ENCODE measurements around the gene PKD2L1. TPM values are rescaled to one million over a fixed set of nuclear protein-coding genes. Genes with fewer than 3 reads are reported as not detected.

The PKD2L1 gene
- total and polyA plus RNA-seq, 10 of the 15 experiments (the other 5 are each of a cell fraction or from before 2014, with no cell fraction given), result 0.05 to 0.17 (median 0.08) TPM; not detected in 6

DNA sequence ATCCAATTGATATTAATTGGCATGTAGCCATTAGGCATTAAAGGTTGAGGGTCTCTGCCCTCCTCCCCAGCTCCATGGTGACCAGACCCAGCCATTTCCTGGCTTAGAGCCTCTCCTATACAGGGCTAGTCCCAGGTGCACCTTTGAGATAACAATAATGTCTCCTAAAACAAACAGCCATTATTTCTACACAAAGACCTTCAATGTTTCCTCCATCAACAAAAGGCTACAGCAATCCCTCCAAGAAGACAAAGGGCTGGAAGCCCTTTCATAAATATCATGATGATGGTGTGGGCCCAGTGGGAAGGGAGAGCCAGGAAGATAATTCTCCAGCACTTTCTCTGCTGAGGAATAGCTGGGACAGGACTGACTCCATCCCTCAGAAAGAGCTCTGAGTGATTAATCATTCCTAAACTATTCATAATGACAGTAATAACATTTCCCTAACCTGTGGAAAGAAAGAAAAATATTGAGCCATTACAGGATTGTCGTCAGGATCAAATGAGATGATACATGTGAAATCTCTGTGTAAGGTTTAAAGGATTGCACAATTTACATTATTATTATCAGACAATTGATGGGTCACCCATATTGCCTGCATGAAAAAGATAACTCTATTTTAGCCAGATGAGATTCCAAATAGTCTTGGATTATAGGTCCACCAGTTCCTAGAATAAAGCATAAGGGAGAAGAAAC, 10.2 kb downstream of the PKD2L1 start:
- RAD21 ChIA-PET (ENCODE audit: unreplicated experiment), result no interaction called here
- Histone ChIP-seq H3K4me3 (no peak overlapping the region), H3K27me3 (replicated peaks in 1 of 2; ENCODE audit: control insufficient read depth in 2 of 2, insufficient read depth in 2 of 2, low read length in 1 of 2) (no peaks in the 10 kb centered on the region; a peak in 2 of 4 replicates), H3K79me2 (ENCODE audit: control insufficient read depth, insufficient read depth, low read length) (no peaks in the 10 kb centered on the region), H4K20me1 (ENCODE audit: control insufficient read depth, insufficient read depth) (no peaks in the 10 kb centered on the region), H3K9me3 (replicated peaks; ENCODE audit: control insufficient read depth, insufficient read depth, low read length) (no peaks in the 10 kb centered on the region), H2AFZ (ENCODE audit: control insufficient read depth, low read depth, low read length) (no peak overlapping the region), H3K4me1 (ENCODE audit: control insufficient read depth, insufficient read depth, low read length) (no peaks in the 10 kb centered on the region), H3K9ac (ENCODE audit: control insufficient read depth, insufficient read depth, low read length) (no peak overlapping the region), H3K27ac (ENCODE audit: control insufficient read depth, insufficient read depth) (no peak overlapping the region), H3K4me2 (ENCODE audit: control insufficient read depth, insufficient read depth) (no peak overlapping the region), H3K36me3 (ENCODE audit: control insufficient read depth in 2 of 2, insufficient read depth in 2 of 2, low read length in 1 of 2) (no peaks in the 10 kb centered on the region)
- BruUV-seq (replicated peaks), result no TSS peak
- intact Hi-C loops (cut with micrococcal nuclease; ENCODE audit: unreplicated experiment) (no loop called here), in situ Hi-C loops (cut with MboI) (no loop called here)
- ATAC-seq (no peak), FAIRE-seq (no peak), DNase-seq (ENCODE audit: low read depth, low spot score) (no peak)
- SMC1A ChIA-PET (ENCODE audit: uncharacterized antibody, unreplicated experiment), result no interaction called here
- CTCF ChIA-PET, result no interaction called here
- WGBS (ENCODE audit: insufficient coverage, insufficient replicate concordance, low lambda C conversion rate, missing lambda C conversion rate), result 0% methylated on average over 1 of the region's 1 CpG
- POLR2A ChIA-PET, result no interaction called here
- TF ChIP-seq, protein P1, sequence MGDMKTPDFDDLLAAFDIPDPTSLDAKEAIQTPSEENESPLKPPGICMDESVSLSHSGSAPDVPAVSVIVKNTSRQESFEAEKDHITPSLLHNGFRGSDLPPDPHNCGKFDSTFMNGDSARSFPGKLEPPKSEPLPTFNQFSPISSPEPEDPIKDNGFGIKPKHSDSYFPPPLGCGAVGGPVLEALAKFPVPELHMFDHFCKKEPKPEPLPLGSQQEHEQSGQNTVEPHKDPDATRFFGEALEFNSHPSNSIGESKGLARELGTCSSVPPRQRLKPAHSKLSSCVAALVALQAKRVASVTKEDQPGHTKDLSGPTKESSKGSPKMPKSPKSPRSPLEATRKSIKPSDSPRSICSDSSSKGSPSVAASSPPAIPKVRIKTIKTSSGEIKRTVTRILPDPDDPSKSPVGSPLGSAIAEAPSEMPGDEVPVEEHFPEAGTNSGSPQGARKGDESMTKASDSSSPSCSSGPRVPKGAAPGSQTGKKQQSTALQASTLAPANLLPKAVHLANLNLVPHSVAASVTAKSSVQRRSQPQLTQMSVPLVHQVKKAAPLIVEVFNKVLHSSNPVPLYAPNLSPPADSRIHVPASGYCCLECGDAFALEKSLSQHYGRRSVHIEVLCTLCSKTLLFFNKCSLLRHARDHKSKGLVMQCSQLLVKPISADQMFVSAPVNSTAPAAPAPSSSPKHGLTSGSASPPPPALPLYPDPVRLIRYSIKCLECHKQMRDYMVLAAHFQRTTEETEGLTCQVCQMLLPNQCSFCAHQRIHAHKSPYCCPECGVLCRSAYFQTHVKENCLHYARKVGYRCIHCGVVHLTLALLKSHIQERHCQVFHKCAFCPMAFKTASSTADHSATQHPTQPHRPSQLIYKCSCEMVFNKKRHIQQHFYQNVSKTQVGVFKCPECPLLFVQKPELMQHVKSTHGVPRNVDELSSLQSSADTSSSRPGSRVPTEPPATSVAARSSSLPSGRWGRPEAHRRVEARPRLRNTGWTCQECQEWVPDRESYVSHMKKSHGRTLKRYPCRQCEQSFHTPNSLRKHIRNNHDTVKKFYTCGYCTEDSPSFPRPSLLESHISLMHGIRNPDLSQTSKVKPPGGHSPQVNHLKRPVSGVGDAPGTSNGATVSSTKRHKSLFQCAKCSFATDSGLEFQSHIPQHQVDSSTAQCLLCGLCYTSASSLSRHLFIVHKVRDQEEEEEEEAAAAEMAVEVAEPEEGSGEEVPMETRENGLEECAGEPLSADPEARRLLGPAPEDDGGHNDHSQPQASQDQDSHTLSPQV (IDR thresholded peaks at IDR 0.05), result no peak
- TF ChIP-seq MXI1 (IDR thresholded peaks at IDR 0.05; ENCODE audit: low read depth, low read length), result no peak
- TF ChIP-seq, protein P2, sequence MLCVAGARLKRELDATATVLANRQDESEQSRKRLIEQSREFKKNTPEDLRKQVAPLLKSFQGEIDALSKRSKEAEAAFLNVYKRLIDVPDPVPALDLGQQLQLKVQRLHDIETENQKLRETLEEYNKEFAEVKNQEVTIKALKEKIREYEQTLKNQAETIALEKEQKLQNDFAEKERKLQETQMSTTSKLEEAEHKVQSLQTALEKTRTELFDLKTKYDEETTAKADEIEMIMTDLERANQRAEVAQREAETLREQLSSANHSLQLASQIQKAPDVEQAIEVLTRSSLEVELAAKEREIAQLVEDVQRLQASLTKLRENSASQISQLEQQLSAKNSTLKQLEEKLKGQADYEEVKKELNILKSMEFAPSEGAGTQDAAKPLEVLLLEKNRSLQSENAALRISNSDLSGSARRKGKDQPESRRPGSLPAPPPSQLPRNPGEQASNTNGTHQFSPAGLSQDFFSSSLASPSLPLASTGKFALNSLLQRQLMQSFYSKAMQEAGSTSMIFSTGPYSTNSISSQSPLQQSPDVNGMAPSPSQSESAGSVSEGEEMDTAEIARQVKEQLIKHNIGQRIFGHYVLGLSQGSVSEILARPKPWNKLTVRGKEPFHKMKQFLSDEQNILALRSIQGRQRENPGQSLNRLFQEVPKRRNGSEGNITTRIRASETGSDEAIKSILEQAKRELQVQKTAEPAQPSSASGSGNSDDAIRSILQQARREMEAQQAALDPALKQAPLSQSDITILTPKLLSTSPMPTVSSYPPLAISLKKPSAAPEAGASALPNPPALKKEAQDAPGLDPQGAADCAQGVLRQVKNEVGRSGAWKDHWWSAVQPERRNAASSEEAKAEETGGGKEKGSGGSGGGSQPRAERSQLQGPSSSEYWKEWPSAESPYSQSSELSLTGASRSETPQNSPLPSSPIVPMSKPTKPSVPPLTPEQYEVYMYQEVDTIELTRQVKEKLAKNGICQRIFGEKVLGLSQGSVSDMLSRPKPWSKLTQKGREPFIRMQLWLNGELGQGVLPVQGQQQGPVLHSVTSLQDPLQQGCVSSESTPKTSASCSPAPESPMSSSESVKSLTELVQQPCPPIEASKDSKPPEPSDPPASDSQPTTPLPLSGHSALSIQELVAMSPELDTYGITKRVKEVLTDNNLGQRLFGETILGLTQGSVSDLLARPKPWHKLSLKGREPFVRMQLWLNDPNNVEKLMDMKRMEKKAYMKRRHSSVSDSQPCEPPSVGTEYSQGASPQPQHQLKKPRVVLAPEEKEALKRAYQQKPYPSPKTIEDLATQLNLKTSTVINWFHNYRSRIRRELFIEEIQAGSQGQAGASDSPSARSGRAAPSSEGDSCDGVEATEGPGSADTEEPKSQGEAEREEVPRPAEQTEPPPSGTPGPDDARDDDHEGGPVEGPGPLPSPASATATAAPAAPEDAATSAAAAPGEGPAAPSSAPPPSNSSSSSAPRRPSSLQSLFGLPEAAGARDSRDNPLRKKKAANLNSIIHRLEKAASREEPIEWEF (IDR thresholded peaks at IDR 0.05; ENCODE audit: insufficient replicate concordance, low read depth, low read length), result no peak
- TF ChIP-seq, protein P3, sequence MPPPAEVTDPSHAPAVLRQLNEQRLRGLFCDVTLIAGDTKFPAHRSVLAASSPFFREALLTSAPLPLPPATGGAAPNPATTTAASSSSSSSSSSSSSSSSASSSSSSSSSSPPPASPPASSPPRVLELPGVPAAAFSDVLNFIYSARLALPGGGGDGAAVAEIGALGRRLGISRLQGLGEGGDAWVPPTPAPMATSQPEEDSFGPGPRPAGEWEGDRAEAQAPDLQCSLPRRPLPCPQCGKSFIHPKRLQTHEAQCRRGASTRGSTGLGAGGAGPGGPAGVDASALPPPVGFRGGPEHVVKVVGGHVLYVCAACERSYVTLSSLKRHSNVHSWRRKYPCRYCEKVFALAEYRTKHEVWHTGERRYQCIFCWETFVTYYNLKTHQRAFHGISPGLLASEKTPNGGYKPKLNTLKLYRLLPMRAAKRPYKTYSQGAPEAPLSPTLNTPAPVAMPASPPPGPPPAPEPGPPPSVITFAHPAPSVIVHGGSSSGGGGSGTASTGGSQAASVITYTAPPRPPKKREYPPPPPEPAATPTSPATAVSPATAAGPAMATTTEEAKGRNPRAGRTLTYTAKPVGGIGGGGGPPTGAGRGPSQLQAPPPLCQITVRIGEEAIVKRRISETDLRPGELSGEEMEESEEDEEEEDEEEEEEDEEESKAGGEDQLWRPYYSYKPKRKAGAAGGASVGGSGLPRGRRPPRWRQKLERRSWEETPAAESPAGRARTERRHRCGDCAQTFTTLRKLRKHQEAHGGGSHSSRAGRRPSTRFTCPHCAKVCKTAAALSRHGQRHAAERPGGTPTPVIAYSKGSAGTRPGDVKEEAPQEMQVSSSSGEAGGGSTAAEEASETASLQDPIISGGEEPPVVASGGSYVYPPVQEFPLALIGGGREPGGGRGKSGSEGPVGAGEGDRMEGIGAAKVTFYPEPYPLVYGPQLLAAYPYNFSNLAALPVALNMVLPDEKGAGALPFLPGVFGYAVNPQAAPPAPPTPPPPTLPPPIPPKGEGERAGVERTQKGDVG (CRISPR knock-in tag; IDR thresholded peaks at IDR 0.05), result no peak
- TF ChIP-seq, protein P4, sequence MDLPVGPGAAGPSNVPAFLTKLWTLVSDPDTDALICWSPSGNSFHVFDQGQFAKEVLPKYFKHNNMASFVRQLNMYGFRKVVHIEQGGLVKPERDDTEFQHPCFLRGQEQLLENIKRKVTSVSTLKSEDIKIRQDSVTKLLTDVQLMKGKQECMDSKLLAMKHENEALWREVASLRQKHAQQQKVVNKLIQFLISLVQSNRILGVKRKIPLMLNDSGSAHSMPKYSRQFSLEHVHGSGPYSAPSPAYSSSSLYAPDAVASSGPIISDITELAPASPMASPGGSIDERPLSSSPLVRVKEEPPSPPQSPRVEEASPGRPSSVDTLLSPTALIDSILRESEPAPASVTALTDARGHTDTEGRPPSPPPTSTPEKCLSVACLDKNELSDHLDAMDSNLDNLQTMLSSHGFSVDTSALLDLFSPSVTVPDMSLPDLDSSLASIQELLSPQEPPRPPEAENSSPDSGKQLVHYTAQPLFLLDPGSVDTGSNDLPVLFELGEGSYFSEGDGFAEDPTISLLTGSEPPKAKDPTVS (IDR thresholded peaks at IDR 0.05; ENCODE audit: low read depth, low read length), result no peak
